ENCODE results near the gene HEXD.
"Not testable (repeated sequence)": the region's sequence is repeated elsewhere in the genome, so short reads cannot be mapped to it uniquely, and the experiment has no call there.

Gene HEXD

GRCh38 chr17:82373731-82374625 lies 44.2 kb upstream of the HEXD start:
- TF ChIP-seq CTCF (conservative IDR thresholded peaks at IDR 0.05; ENCODE audit: low read depth, low read length) = no peak
- H3K4me3 ChIP-seq (ENCODE audit: low read depth, low read length) = no peak overlapping the region
- DNase-seq (ENCODE audit: low read depth) = no peak

- no peak overlapping the region for H3K4me3 ChIP-seq (ENCODE audit: low read depth, low read length)
- no peak for TF ChIP-seq CTCF (conservative IDR thresholded peaks at IDR 0.05; ENCODE audit: low read depth, low read length)
- DNase-seq (ENCODE audit: low read depth) = no peak
Measured at GRCh38 chr17:82374626-82375331, 43.4 kb upstream of the HEXD start.

GRCh38 chr17:82375359-82376041 lies 42.6 kb upstream of the HEXD start:
- TF ChIP-seq CTCF (conservative IDR thresholded peaks at IDR 0.05; ENCODE audit: low read depth, low read length) = no peak
- no peak for DNase-seq (ENCODE audit: low read depth)
- no peak overlapping the region for H3K4me3 ChIP-seq (ENCODE audit: low read depth, low read length)

- no peak for DNase-seq (ENCODE audit: low read depth)
- no peak overlapping the region for H3K4me3 ChIP-seq (ENCODE audit: low read depth, low read length)
- TF ChIP-seq CTCF (conservative IDR thresholded peaks at IDR 0.05; ENCODE audit: low read depth, low read length) = no peak
Measured at GRCh38 chr17:82376042-82376730, 42.0 kb upstream of the HEXD start.

GRCh38 chr17:82377294-82377693 lies 40.9 kb upstream of the HEXD start:
- not testable (repeated sequence) for H3K4me3 ChIP-seq (ENCODE audit: low read depth, low read length)

GRCh38 chr17:82377924-82378740 lies 40.0 kb upstream of the HEXD start:
- no peak overlapping the region for H3K4me3 ChIP-seq (ENCODE audit: low read depth, low read length)

More at GRCh38 chr17:82377294-82377693, 40.9 kb upstream of the HEXD start:
- not testable (repeated sequence) for DNase-seq (ENCODE audit: low read depth)

More at GRCh38 chr17:82377924-82378740, 40.0 kb upstream of the HEXD start:
- TF ChIP-seq CTCF (conservative IDR thresholded peaks at IDR 0.05; ENCODE audit: low read depth, low read length) = no peak
- no peak for DNase-seq (ENCODE audit: low read depth)

All from choroid plexus epithelial cell (primary cell).